Tibial nerve (tissue), 4 donors: Measurements from ENCODE around the gene LPCAT3.

ENCODE experiments used
- EP300 ChIP-seq, 2 donors: sonication (generic); formaldehyde crosslinking; IDR thresholded peaks; one replicate each; pipeline ENCODE4 v1.6.1; 2017; ENCODE audit warnings: antibody characterized with exemption in 2 of 2, mild to moderate bottlenecking in 1 of 2
- POLR2A ChIP-seq, 2 donors: fragments of 450-650 bp; IDR thresholded peaks; one replicate each; pipeline ENCODE4 v1.6.1; 2017; ENCODE audit warnings: antibody characterized with exemption in 2 of 2, mild to moderate bottlenecking in 2 of 2, moderate library complexity in 2 of 2
- TF ChIP-seq, protein P1 (sequence below), 5 experiments: fragments of 200-600 bp in 3 of 5; fragments of 450-650 bp in 2 of 5; sonication (generic) in 3 of 5; IDR thresholded peaks; one replicate each; pipeline ENCODE4 v1.5.1; 2016 to 2019; ENCODE audit warnings: antibody characterized with exemption in 5 of 5, mild to moderate bottlenecking in 3 of 5, moderate library complexity in 2 of 5

DNA sequence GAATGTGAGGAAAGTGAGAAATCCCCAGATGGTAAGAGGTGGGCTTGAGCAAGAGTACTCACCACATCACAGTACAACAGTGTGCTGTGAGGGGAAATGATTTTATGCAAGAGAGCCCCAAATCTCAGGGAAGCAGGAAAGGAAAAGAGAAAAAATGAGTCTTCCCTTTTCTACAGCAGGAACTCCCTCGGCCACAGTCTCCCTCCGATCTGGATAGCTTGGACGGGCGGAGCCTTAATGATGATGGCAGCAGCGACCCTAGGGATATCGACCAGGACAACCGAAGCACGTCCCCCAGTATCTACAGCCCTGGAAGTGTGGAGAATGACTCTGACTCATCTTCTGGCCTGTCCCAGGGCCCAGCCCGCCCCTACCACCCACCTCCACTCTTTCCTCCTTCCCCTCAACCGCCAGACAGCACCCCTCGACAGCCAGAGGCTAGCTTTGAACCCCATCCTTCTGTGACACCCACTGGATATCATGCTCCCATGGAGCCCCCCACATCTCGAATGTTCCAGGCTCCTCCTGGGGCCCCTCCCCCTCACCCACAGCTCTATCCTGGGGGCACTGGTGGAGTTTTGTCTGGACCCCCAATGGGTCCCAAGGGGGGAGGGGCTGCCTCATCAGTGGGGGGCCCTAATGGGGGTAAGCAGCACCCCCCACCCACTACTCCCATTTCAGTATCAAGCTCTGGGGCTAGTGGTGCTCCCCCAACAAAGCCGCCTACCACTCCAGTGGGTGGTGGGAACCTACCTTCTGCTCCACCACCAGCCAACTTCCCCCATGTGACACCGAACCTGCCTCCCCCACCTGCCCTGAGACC, 82.7 kb downstream of the LPCAT3 start:
- TF ChIP-seq, protein P1, sequence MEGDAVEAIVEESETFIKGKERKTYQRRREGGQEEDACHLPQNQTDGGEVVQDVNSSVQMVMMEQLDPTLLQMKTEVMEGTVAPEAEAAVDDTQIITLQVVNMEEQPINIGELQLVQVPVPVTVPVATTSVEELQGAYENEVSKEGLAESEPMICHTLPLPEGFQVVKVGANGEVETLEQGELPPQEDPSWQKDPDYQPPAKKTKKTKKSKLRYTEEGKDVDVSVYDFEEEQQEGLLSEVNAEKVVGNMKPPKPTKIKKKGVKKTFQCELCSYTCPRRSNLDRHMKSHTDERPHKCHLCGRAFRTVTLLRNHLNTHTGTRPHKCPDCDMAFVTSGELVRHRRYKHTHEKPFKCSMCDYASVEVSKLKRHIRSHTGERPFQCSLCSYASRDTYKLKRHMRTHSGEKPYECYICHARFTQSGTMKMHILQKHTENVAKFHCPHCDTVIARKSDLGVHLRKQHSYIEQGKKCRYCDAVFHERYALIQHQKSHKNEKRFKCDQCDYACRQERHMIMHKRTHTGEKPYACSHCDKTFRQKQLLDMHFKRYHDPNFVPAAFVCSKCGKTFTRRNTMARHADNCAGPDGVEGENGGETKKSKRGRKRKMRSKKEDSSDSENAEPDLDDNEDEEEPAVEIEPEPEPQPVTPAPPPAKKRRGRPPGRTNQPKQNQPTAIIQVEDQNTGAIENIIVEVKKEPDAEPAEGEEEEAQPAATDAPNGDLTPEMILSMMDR (IDR thresholded peaks at IDR 0.05): no peak
- TF ChIP-seq POLR2A (IDR thresholded peaks at IDR 0.05) (no peak), EP300 (IDR thresholded peaks at IDR 0.05) (no peak)
